ENCODE results near the gene ALCAM. TPM values are rescaled to one million over a fixed set of nuclear protein-coding genes. Genes with fewer than 3 reads are reported as not detected.

ALCAM gene
- total RNA-seq, 1 experiment from 2014 or later = 0.41 TPM

- Histone ChIP-seq H3K9me3 (no peaks in the 10 kb centered on the region), H3K36me3 (ENCODE audit: control insufficient read depth, insufficient read depth, low read length) (no peaks in the 10 kb centered on the region), H3K27me3 (replicated peaks; ENCODE audit: control insufficient read depth, insufficient read depth, low read length) (no peaks in the 10 kb centered on the region), H3K4me1 (no peaks in the 10 kb centered on the region), H3K4me3 (ENCODE audit: low read depth, low read length) (no peak overlapping the region)
- no peaks in the 10 kb centered on the region for H3K9me3 Mint-ChIP-seq (ENCODE audit: unreplicated experiment)
- BruUV-seq (replicated peaks) = no TSS peak
- no peak for DNase-seq
- H3K4me3 Mint-ChIP-seq (ENCODE audit: unreplicated experiment) = no peak overlapping the region
- H3K4me1 Mint-ChIP-seq (ENCODE audit: low read depth, unreplicated experiment) = no peaks in the 10 kb centered on the region
- H3K27me3 Mint-ChIP-seq (ENCODE audit: insufficient read depth, unreplicated experiment) = no peaks in the 10 kb centered on the region
- ChIA-PET CTCF (no interaction called here), POLR2A (no interaction called here)
- no peak overlapping the region for H3K27ac Mint-ChIP-seq (ENCODE audit: unreplicated experiment)
- TF ChIP-seq CTCF (IDR thresholded peaks at IDR 0.05; ENCODE audit: insufficient read depth in 1 of 2, low read depth in 1 of 2, low read length in 1 of 2, severe bottlenecking in 1 of 2, unreplicated experiment in 1 of 2) = no peak
- intact Hi-C loops (cut with micrococcal nuclease; ENCODE audit: unreplicated experiment) = loop anchor here (5.0 to 10.0 kb wide), 3 partner anchors 150 to 1090 kb away; partner anchors contain the start of gene ALCAM
- H3K36me3 Mint-ChIP-seq (ENCODE audit: insufficient read depth, unreplicated experiment) = no peaks in the 10 kb centered on the region
Measured at GRCh38 chr3:105516972-105517371, 150.3 kb downstream of the ALCAM start.

- H3K9me3 ChIP-seq = no peaks in the 10 kb centered on the region
- Mint-ChIP-seq H3K9me3 (ENCODE audit: unreplicated experiment) (no peaks in the 10 kb centered on the region), H3K4me1 (ENCODE audit: low read depth, unreplicated experiment) (no peaks in the 10 kb centered on the region), H3K27ac (ENCODE audit: unreplicated experiment) (no peak overlapping the region), H3K36me3 (ENCODE audit: insufficient read depth, unreplicated experiment) (no peaks in the 10 kb centered on the region), H3K4me3 (ENCODE audit: unreplicated experiment) (no peak overlapping the region), H3K27me3 (ENCODE audit: insufficient read depth, unreplicated experiment) (no peaks in the 10 kb centered on the region)
- POLR2A ChIA-PET = no interaction called here
- intact Hi-C loops (cut with micrococcal nuclease; ENCODE audit: unreplicated experiment) = loop anchor here (1.0 to 10.0 kb wide), 4 partner anchors 151 to 1089 kb away; partner anchors contain the start of gene ALCAM
- no peak overlapping the region for H3K4me3 ChIP-seq (ENCODE audit: low read depth, low read length)
- CTCF ChIA-PET = no interaction called here
- no peaks in the 10 kb centered on the region for H3K36me3 ChIP-seq (ENCODE audit: control insufficient read depth, insufficient read depth, low read length)
- BruUV-seq (replicated peaks) = no TSS peak
- no peaks in the 10 kb centered on the region for H3K27me3 ChIP-seq (replicated peaks; ENCODE audit: control insufficient read depth, insufficient read depth, low read length)
- TF ChIP-seq CTCF (IDR thresholded peaks at IDR 0.05; ENCODE audit: insufficient read depth in 1 of 2, low read depth in 1 of 2, low read length in 1 of 2, severe bottlenecking in 1 of 2, unreplicated experiment in 1 of 2) = no peak
- no peak for DNase-seq
- no peaks in the 10 kb centered on the region for H3K4me1 ChIP-seq
Measured at GRCh38 chr3:105518203-105518602, 151.5 kb downstream of the ALCAM start.

- H3K4me1 ChIP-seq = no peaks in the 10 kb centered on the region
- Mint-ChIP-seq H3K9me3 (ENCODE audit: unreplicated experiment) (no peaks in the 10 kb centered on the region), H3K27me3 (ENCODE audit: insufficient read depth, unreplicated experiment) (no peaks in the 10 kb centered on the region), H3K27ac (ENCODE audit: unreplicated experiment) (no peak overlapping the region), H3K4me3 (ENCODE audit: unreplicated experiment) (no peak overlapping the region), H3K36me3 (ENCODE audit: insufficient read depth, unreplicated experiment) (no peaks in the 10 kb centered on the region), H3K4me1 (ENCODE audit: low read depth, unreplicated experiment) (no peaks in the 10 kb centered on the region)
- H3K9me3 ChIP-seq = no peaks in the 10 kb centered on the region
- ChIA-PET CTCF (interaction anchor here (0.7 kb wide), 1 partner anchor 18 kb away, joined by 3 read pairs; no protein-coding TSS in a partner anchor), POLR2A (no interaction called here)
- no TSS peak for BruUV-seq (replicated peaks)
- peak; percentile 53 to 67 for TF ChIP-seq CTCF (IDR thresholded peaks at IDR 0.05; ENCODE audit: insufficient read depth in 1 of 2, low read depth in 1 of 2, low read length in 1 of 2, severe bottlenecking in 1 of 2, unreplicated experiment in 1 of 2)
- peak in 1 of 2 experiments; percentile 53 for DNase-seq
- H3K27me3 ChIP-seq (replicated peaks; ENCODE audit: control insufficient read depth, insufficient read depth, low read length) = no peaks in the 10 kb centered on the region
- no peaks in the 10 kb centered on the region for H3K36me3 ChIP-seq (ENCODE audit: control insufficient read depth, insufficient read depth, low read length)
- no peak overlapping the region for H3K4me3 ChIP-seq (ENCODE audit: low read depth, low read length)
- intact Hi-C loops (cut with micrococcal nuclease; ENCODE audit: unreplicated experiment) = loop anchor here (1.0 to 10.0 kb wide), 4 partner anchors 152 to 1088 kb away; partner anchors contain the start of gene ALCAM
Measured at GRCh38 chr3:105518806-105519418, 152.2 kb downstream of the ALCAM start.
